Measurements from ENCODE around the gene ZFPM1. TPM values are rescaled to one million over a fixed set of nuclear protein-coding genes. Genes with fewer than 3 reads are reported as not detected.
A peak's percentile ranks its signal among the peaks of the same experiment; 100 is the strongest.

Gene ZFPM1
- total RNA-seq, 4 donors from 2014 or later = 0.31 to 0.71 (median 0.56) TPM

DNA sequence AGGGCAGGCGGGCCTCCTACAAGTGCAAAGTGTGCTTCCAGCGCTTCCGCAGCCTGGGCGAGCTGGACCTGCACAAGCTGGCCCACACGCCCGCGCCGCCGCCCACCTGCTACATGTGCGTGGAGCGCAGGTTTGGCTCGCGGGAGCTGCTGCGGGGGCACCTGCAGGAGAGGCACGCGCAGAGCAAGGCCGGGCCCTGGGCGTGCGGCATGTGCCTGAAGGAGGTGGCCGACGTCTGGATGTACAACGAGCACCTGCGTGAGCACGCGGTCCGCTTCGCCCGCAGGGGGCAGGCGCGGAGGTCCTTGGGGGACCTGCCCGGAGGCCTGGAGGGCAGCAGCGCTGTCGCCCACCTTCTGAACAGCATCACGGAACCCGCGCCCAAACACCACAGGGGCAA lies 16.3 kb upstream of the ZFPM1 start:
- Histone ChIP-seq H3K27me3 (peaks cover 9 to 16% (median 14%) of the 10 kb centered on the region in 3 donors), H3K9me3 (no peaks in the 10 kb centered on the region), H3K4me3 (no peak overlapping the region), H3K36me3 (no peaks in the 10 kb centered on the region), H3K27ac (no peak overlapping the region), H3K4me1 (no peaks in the 10 kb centered on the region)
- intact Hi-C loops (cut with DNase I; ENCODE audit: low total_unique reads) = loop anchor here (1.0 to 10.0 kb wide), 2 partner anchors 242 to 452 kb away; no protein-coding TSS in a partner anchor
- no peak for ATAC-seq
- TF ChIP-seq POLR2A (IDR thresholded peaks at IDR 0.05) = no peak
- TF ChIP-seq, protein P1, sequence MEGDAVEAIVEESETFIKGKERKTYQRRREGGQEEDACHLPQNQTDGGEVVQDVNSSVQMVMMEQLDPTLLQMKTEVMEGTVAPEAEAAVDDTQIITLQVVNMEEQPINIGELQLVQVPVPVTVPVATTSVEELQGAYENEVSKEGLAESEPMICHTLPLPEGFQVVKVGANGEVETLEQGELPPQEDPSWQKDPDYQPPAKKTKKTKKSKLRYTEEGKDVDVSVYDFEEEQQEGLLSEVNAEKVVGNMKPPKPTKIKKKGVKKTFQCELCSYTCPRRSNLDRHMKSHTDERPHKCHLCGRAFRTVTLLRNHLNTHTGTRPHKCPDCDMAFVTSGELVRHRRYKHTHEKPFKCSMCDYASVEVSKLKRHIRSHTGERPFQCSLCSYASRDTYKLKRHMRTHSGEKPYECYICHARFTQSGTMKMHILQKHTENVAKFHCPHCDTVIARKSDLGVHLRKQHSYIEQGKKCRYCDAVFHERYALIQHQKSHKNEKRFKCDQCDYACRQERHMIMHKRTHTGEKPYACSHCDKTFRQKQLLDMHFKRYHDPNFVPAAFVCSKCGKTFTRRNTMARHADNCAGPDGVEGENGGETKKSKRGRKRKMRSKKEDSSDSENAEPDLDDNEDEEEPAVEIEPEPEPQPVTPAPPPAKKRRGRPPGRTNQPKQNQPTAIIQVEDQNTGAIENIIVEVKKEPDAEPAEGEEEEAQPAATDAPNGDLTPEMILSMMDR (IDR thresholded peaks at IDR 0.05 in 4 of 5, conservative IDR thresholded peaks at IDR 0.05 in 1 of 5) = no peak
- DNase-seq = no peak
- in situ Hi-C loops (cut with MboI; ENCODE audit: low sequenced_read_pairs in 4 of 4) = loop anchor here in 1 of 4 donors (25.0 kb wide), 1 partner anchor 126 kb away; the partner anchor contains the start of gene ZC3H18

DNA sequence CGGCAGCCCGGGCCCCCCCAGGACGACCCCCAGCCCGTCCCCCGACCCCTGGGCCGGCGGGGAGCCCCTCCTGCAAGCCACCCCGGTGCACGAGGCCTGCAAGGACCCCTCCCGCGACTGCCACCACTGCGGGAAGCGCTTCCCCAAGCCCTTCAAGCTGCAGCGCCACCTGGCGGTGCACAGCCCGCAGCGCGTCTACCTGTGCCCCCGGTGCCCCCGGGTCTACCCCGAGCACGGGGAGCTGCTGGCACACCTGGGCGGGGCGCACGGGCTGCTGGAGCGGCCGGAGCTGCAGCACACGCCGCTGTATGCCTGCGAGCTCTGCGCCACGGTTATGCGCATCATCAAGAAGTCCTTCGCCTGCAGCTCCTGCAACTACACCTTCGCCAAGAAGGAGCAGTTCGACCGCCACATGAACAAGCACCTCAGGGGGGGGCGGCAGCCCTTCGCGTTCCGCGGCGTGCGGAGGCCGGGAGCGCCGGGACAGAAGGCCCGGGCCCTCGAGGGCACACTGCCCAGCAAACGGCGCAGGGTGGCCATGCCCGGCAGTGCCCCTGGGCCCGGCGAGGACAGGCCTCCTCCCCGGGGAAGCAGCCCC lies 15.6 kb upstream of the ZFPM1 start:
- TF ChIP-seq POLR2A (IDR thresholded peaks at IDR 0.05) = no peak
- TF ChIP-seq, protein P1 (IDR thresholded peaks at IDR 0.05 in 4 of 5, conservative IDR thresholded peaks at IDR 0.05 in 1 of 5) = peak; percentile 77 to 93 (median 92)
- no peak overlapping the region for H3K27ac ChIP-seq
- ATAC-seq = peak in 1 of 2 donors; percentile 26
- in situ Hi-C loops (cut with MboI; ENCODE audit: low sequenced_read_pairs in 4 of 4) (loop anchor here in 1 of 4 donors (25.0 kb wide), 1 partner anchor 125 kb away; the partner anchor contains the start of gene ZC3H18), intact Hi-C loops (cut with DNase I; ENCODE audit: low total_unique reads) (loop anchor here (1.0 to 10.0 kb wide), 2 partner anchors 243 to 453 kb away; no protein-coding TSS in a partner anchor)
- no peaks in the 10 kb centered on the region for H3K4me1 ChIP-seq
- no peaks in the 10 kb centered on the region for H3K9me3 ChIP-seq
- H3K36me3 ChIP-seq = no peaks in the 10 kb centered on the region
- no peak overlapping the region for H3K4me3 ChIP-seq
- peaks cover 3 to 10% (median 10%) of the 10 kb centered on the region in 3 donors for H3K27me3 ChIP-seq
- no peak for DNase-seq

DNA sequence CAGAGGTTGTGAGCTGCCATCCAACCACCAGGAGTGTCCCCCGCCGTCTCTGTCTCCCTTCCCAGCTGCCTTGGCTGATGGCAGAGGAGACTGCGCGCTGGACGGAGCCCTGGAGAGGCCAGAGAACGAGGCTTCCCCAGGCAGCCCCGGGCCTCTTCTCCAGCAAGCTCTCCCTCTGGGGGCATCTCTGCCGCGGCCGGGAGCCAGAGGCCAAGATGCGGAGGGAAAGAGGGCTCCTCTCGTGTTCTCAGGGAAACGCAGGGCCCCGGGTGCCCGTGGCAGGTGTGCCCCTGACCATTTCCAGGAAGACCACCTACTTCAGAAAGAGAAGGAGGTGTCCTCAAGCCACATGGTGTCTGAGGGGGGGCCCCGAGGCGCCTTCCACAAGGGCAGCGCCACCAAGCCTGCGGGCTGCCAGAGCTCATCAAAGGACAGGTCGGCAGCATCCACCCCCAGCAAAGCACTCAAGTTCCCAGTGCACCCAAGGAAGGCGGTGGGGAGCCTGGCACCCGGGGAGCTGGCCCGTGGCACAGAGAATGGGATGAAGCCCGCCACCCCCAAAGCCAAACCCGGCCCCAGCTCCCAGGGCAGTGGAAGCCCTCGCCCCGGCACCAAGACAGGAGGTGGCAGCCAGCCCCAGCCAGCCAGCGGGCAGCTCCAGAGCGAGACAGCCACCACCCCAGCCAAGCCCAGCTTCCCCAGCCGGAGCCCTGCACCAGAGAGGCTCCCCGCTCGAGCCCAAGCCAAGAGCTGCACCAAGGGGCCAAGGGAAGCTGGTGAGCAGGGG lies 14.8 kb upstream of the ZFPM1 start:
- in situ Hi-C loops (cut with MboI; ENCODE audit: low sequenced_read_pairs in 4 of 4) = loop anchor here in 1 of 4 donors (25.0 kb wide), 1 partner anchor 124 kb away; the partner anchor contains the start of gene ZC3H18
- Histone ChIP-seq H3K9me3 (no peaks in the 10 kb centered on the region), H3K27me3 (peaks cover 0 to 10% (median 2%) of the 10 kb centered on the region in 3 donors), H3K27ac (no peak overlapping the region), H3K4me3 (no peak overlapping the region), H3K4me1 (no peaks in the 10 kb centered on the region), H3K36me3 (no peaks in the 10 kb centered on the region)
- intact Hi-C loops (cut with DNase I; ENCODE audit: low total_unique reads) = loop anchor here (10.0 kb wide), 1 partner anchor 453 kb away; no protein-coding TSS in a partner anchor
- TF ChIP-seq, protein P1 (IDR thresholded peaks at IDR 0.05 in 4 of 5, conservative IDR thresholded peaks at IDR 0.05 in 1 of 5) = no peak
- TF ChIP-seq POLR2A (IDR thresholded peaks at IDR 0.05) = no peak
- no peak for ATAC-seq
- no peak for DNase-seq

DNA sequence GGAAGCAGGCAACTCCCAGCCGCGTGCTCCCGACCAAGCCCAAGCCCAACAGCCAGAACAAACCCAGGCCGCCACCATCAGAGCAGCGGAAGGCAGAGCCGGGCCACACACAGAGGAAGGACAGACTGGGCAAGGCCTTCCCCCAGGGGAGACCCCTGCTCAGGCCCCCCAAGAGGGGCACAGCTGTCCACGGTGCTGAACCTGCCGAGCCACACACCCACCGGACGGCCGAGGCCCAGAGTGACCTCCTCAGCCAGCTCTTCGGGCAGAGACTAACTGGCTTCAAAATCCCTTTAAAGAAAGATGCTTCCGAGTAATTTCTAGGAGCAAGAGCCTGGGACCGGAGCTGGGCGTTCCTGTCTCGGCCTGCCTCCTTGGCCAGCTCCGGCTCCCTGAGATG lies 14.1 kb upstream of the ZFPM1 start:
- no peaks in the 10 kb centered on the region for H3K4me1 ChIP-seq
- no peaks in the 10 kb centered on the region for H3K9me3 ChIP-seq
- TF ChIP-seq, protein P1 (IDR thresholded peaks at IDR 0.05 in 4 of 5, conservative IDR thresholded peaks at IDR 0.05 in 1 of 5) = no peak
- no peak for TF ChIP-seq POLR2A (IDR thresholded peaks at IDR 0.05)
- H3K36me3 ChIP-seq = no peaks in the 10 kb centered on the region
- in situ Hi-C loops (cut with MboI; ENCODE audit: low sequenced_read_pairs in 4 of 4) (loop anchor here in 1 of 4 donors (25.0 kb wide), 1 partner anchor 123 kb away; the partner anchor contains the start of gene ZC3H18), intact Hi-C loops (cut with DNase I; ENCODE audit: low total_unique reads) (loop anchor here (10.0 kb wide), 1 partner anchor 454 kb away; no protein-coding TSS in a partner anchor)
- H3K27me3 ChIP-seq = peaks cover 0 to 6% (median 0%) of the 10 kb centered on the region in 3 donors
- DNase-seq (no peak), ATAC-seq (no peak)
- H3K27ac ChIP-seq = no peak overlapping the region
- no peak overlapping the region for H3K4me3 ChIP-seq
